Measurements from ENCODE around the gene MLLT3. TPM values are rescaled to one million over a fixed set of nuclear protein-coding genes. Genes with fewer than 3 reads are reported as not detected.

Gene MLLT3
- total RNA-seq, 1 donor from 2014 or later: 17.5 TPM

DNA sequence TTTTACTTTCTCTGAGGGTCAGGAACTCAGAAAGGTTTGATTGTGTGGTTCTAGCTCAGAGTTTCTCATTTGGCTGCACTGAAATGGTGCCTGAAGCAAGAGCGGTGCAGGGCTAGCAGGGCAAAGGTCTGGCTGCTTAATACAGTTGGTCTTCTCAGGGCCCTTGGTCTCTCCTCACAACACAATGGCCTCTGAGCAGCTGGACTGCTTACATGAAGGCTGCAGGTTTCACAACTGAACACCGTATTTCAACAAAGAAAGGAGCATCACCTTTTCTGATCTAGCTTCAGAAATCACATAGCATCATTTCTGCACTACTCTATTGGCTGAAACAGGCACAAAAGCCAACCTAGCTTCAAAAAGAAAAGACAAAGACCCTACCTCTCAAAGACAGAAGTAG lies 122.2 kb downstream of the MLLT3 start:
- intact Hi-C loops (cut with micrococcal nuclease): no loop called here
- TF ChIP-seq CTCF (IDR thresholded peaks at IDR 0.05; ENCODE audit: borderline replicate concordance): no peak
- H3K9me3 ChIP-seq (replicated peaks): no peaks in the 10 kb centered on the region
- no peak overlapping the region for H3K27ac ChIP-seq (replicated peaks)
- no peaks in the 10 kb centered on the region for H3K27me3 ChIP-seq (ENCODE audit: low read depth)
- no peak overlapping the region for H3K4me3 ChIP-seq
- no peaks in the 10 kb centered on the region for H3K36me3 ChIP-seq
- H3K4me1 ChIP-seq: peaks cover 12% of the 10 kb centered on the region
- no peak for DNase-seq

GRCh38 chr9:20499013-20499412 lies 123.3 kb downstream of the MLLT3 start:
- no peak overlapping the region for H3K27ac ChIP-seq (replicated peaks)
- H3K27me3 ChIP-seq (ENCODE audit: low read depth): no peaks in the 10 kb centered on the region
- no peaks in the 10 kb centered on the region for H3K9me3 ChIP-seq (replicated peaks)
- no peak for TF ChIP-seq CTCF (IDR thresholded peaks at IDR 0.05; ENCODE audit: borderline replicate concordance)
- intact Hi-C loops (cut with micrococcal nuclease): no loop called here
- H3K4me1 ChIP-seq: peaks cover 16% of the 10 kb centered on the region
- DNase-seq: no peak
- H3K36me3 ChIP-seq: no peaks in the 10 kb centered on the region
- no peak overlapping the region for H3K4me3 ChIP-seq

DNA sequence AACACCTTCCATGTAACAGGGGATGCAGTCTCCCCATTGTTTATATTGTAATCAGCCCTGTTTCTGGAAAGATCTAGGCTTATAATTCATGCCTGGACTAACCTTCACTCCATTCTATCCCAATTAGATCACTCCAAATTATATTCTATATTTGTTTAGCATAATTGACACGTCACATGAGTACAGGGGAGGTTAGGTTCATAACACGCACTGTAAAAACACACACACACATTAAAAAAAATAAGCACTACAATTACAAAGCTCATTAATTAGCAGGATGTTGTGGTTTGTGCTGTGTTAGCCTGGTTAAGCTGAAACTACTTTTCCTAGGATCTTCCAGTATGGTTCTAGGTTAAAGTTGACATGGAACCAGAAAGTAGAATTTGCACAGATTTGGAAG lies 126.0 kb downstream of the MLLT3 start:
- Histone ChIP-seq H3K36me3 (no peaks in the 10 kb centered on the region), H3K4me1 (peaks cover 28% of the 10 kb centered on the region), H3K27ac (replicated peaks) (no peak overlapping the region), H3K9me3 (replicated peaks) (no peaks in the 10 kb centered on the region), H3K4me3 (no peak overlapping the region), H3K27me3 (ENCODE audit: low read depth) (no peaks in the 10 kb centered on the region)
- intact Hi-C loops (cut with micrococcal nuclease): no loop called here
- no peak for DNase-seq
- TF ChIP-seq CTCF (IDR thresholded peaks at IDR 0.05; ENCODE audit: borderline replicate concordance): no peak

GRCh38 chr9:20495098-20495497 lies 127.2 kb downstream of the MLLT3 start:
- no peak for DNase-seq
- no peak overlapping the region for H3K27ac ChIP-seq (replicated peaks)
- H3K9me3 ChIP-seq (replicated peaks): no peaks in the 10 kb centered on the region
- no peaks in the 10 kb centered on the region for H3K36me3 ChIP-seq
- H3K4me1 ChIP-seq: peaks cover 28% of the 10 kb centered on the region
- no peak overlapping the region for H3K4me3 ChIP-seq
- no peak for TF ChIP-seq CTCF (IDR thresholded peaks at IDR 0.05; ENCODE audit: borderline replicate concordance)
- intact Hi-C loops (cut with micrococcal nuclease): no loop called here
- no peaks in the 10 kb centered on the region for H3K27me3 ChIP-seq (ENCODE audit: low read depth)

GRCh38 chr9:20494035-20494434 lies 128.3 kb downstream of the MLLT3 start:
- Histone ChIP-seq H3K27me3 (ENCODE audit: low read depth) (no peaks in the 10 kb centered on the region), H3K36me3 (no peaks in the 10 kb centered on the region), H3K27ac (replicated peaks) (no peak overlapping the region), H3K4me1 (peaks cover 29% of the 10 kb centered on the region), H3K9me3 (replicated peaks) (no peaks in the 10 kb centered on the region), H3K4me3 (no peak overlapping the region)
- intact Hi-C loops (cut with micrococcal nuclease): no loop called here
- TF ChIP-seq CTCF (IDR thresholded peaks at IDR 0.05; ENCODE audit: borderline replicate concordance): no peak
- no peak for DNase-seq

DNA sequence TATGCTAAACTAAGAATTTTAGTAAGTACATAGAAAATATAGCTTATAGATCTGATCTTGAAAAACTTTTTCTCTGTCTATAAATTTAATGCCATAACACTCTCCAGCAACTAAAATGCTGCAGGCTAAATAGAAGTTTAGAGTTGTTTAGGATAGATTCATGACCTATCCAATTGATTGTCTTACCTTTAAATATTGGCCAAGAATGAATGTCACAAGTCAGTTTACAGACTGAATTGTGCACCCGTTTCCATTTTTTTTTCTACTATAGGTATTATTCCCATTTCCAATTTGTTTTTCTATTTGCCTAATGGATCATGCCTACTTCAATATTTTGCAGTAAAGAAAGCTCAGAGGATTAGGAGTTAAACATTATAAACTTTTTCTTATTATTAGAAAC lies 129.5 kb downstream of the MLLT3 start:
- no peak for TF ChIP-seq CTCF (IDR thresholded peaks at IDR 0.05; ENCODE audit: borderline replicate concordance)
- Histone ChIP-seq H3K9me3 (replicated peaks) (no peaks in the 10 kb centered on the region), H3K27me3 (ENCODE audit: low read depth) (no peaks in the 10 kb centered on the region), H3K4me3 (no peak overlapping the region), H3K36me3 (no peaks in the 10 kb centered on the region), H3K4me1 (peaks cover 37% of the 10 kb centered on the region), H3K27ac (replicated peaks) (no peak overlapping the region)
- intact Hi-C loops (cut with micrococcal nuclease): no loop called here
- no peak for DNase-seq
